ENCODE measurements around the gene SLC9A7. TPM values are rescaled to one million over a fixed set of nuclear protein-coding genes. Genes with fewer than 3 reads are reported as not detected.
"Not testable (repeated sequence)": the region's sequence is repeated elsewhere in the genome, so short reads cannot be mapped to it uniquely, and the experiment has no call there.

The SLC9A7 gene
- polyA plus RNA-seq, 2 of the 4 experiments (the other 2 are of a cell fraction): 9.8 to 21.1 TPM

- DNase-seq (ENCODE audit: low read depth in 1 of 2, low spot score in 1 of 2); ATAC-seq; CTCF ChIA-PET; H3K9me3 ChIP-seq; FAIRE-seq; H3K4me3 ChIP-seq; H3K27ac ChIP-seq; POLR2A ChIA-PET; H3K4me1 ChIP-seq: not testable (repeated sequence)
- 0 out of 3 replicates have a peak overlapping the region, but pooled peaks have one; percentile 19 for H3K4me2 ChIP-seq
- 86% methylated on average over 3 of the region's 3 CpGs for WGBS (ENCODE audit: missing lambda C conversion rate)
Observed at GRCh38 chrX:46723569-46723927, 35.4 kb downstream of the SLC9A7 start.

- Histone ChIP-seq H3K4me1 (peaks cover 6% of the 10 kb centered on the region; the same call in 2 of the 3 replicates), H3K27ac (no peak overlapping the region), H3K9me3 (no peaks in the 10 kb centered on the region), H3K4me2 (0 out of 3 replicates have a peak overlapping the region, but pooled peaks have one; percentile 19), H3K4me3 (no peak overlapping the region)
- FAIRE-seq (peak; percentile 56), ATAC-seq (no peak), DNase-seq (ENCODE audit: low read depth in 1 of 2, low spot score in 1 of 2) (no peak)
- ChIA-PET CTCF (no interaction called here), POLR2A (no interaction called here)
- 72% methylated on average over 7 of the region's 7 CpGs for WGBS (ENCODE audit: missing lambda C conversion rate)
- TF ChIP-seq MAX (IDR thresholded peaks at IDR 0.05) (no peak), MAFK (IDR thresholded peaks at IDR 0.05; ENCODE audit: partially characterized antibody) (no peak), MAZ (IDR thresholded peaks at IDR 0.05; ENCODE audit: borderline replicate concordance, low read depth, low read length) (no peak), CHD4 (IDR thresholded peaks at IDR 0.05; ENCODE audit: borderline replicate concordance) (no peak), HES2 (IDR thresholded peaks at IDR 0.05) (no peak), TFCP2L1 (CRISPR knock-in tag; IDR thresholded peaks at IDR 0.05) (no peak), NPAS2 (CRISPR knock-in tag; IDR thresholded peaks at IDR 0.05; ENCODE audit: borderline replicate concordance) (no peak), E2F6 (IDR thresholded peaks at IDR 0.05; ENCODE audit: borderline replicate concordance, low read depth) (no peak), PHF8 (IDR thresholded peaks at IDR 0.05; ENCODE audit: borderline replicate concordance, low read depth) (no peak), BHLHE40 (IDR thresholded peaks at IDR 0.05; ENCODE audit: low read depth, low read length) (no peak), EHMT2 (IDR thresholded peaks at IDR 0.05; ENCODE audit: low read depth) (no peak), ELK1 (IDR thresholded peaks at IDR 0.05; ENCODE audit: low read depth, low read length) (no peak), POLR2AphosphoS2 (conservative IDR thresholded peaks at IDR 0.05; ENCODE audit: low read length) (no peak), RARB (CRISPR knock-in tag; IDR thresholded peaks at IDR 0.05) (no peak)
Observed at GRCh38 chrX:46722742-46723568, 36.0 kb downstream of the SLC9A7 start.

- H3K4me2 ChIP-seq: no peak overlapping the region
- WGBS (ENCODE audit: missing lambda C conversion rate): 68% methylated on average over 3 of the region's 3 CpGs
- POLR2A ChIA-PET: no interaction called here
- TF ChIP-seq EHF (CRISPR knock-in tag; IDR thresholded peaks at IDR 0.05) (no peak), FOSL2 (IDR thresholded peaks at IDR 0.05) (no peak), FOSL2 (CRISPR knock-in tag; IDR thresholded peaks at IDR 0.05) (no peak), FOSB (CRISPR knock-in tag; IDR thresholded peaks at IDR 0.05) (no peak), MAFK (IDR thresholded peaks at IDR 0.05; ENCODE audit: partially characterized antibody) (no peak), KDM5A (IDR thresholded peaks at IDR 0.05) (no peak), MAZ (IDR thresholded peaks at IDR 0.05; ENCODE audit: borderline replicate concordance, low read depth, low read length) (no peak), REST (IDR thresholded peaks at IDR 0.05) (no peak), BHLHE40 (IDR thresholded peaks at IDR 0.05; ENCODE audit: low read depth, low read length) (no peak), JUNB (IDR thresholded peaks at IDR 0.05) (no peak), SREBF2 (IDR thresholded peaks at IDR 0.05) (no peak), RNF2 (IDR thresholded peaks at IDR 0.05; ENCODE audit: borderline replicate concordance, low read depth) (no peak), CBX8 (IDR thresholded peaks at IDR 0.05) (no peak), TFCP2L1 (CRISPR knock-in tag; IDR thresholded peaks at IDR 0.05) (no peak), CHD4 (IDR thresholded peaks at IDR 0.05; ENCODE audit: borderline replicate concordance) (no peak), ATOH8 (CRISPR knock-in tag; IDR thresholded peaks at IDR 0.05; ENCODE audit: low read depth) (no peak)
- FAIRE-seq (peak; percentile 32), DNase-seq (ENCODE audit: low read depth in 1 of 2, low spot score in 1 of 2) (no peak), ATAC-seq (no peak)
- H3K9me3 ChIP-seq: 0 out of 3 replicates have a peak, but pooled peaks cover 2% of the 10 kb centered on the region
- no peak overlapping the region for H3K4me3 ChIP-seq
- CTCF ChIA-PET: no interaction called here
- no peak overlapping the region for H3K27ac ChIP-seq
- no peaks in the 10 kb centered on the region for H3K4me1 ChIP-seq
Observed at GRCh38 chrX:46716796-46717195, 42.1 kb downstream of the SLC9A7 start.
